ENCODE results near the gene GOLGA6L7.
"Not testable (repeated sequence)": the region's sequence is repeated elsewhere in the genome, so short reads cannot be mapped to it uniquely, and the experiment has no call there.

The GOLGA6L7 gene

GRCh38 chr15:28843520-28843919 lies 4.9 kb downstream of the GOLGA6L7 start:
- DNase-seq: not testable (repeated sequence)

GRCh38 chr15:28842210-28842609 lies 6.2 kb downstream of the GOLGA6L7 start:
- DNase-seq: not testable (repeated sequence)

- not testable (repeated sequence) for DNase-seq
Measured at GRCh38 chr15:28840285-28840684, 8.2 kb downstream of the GOLGA6L7 start.

DNA sequence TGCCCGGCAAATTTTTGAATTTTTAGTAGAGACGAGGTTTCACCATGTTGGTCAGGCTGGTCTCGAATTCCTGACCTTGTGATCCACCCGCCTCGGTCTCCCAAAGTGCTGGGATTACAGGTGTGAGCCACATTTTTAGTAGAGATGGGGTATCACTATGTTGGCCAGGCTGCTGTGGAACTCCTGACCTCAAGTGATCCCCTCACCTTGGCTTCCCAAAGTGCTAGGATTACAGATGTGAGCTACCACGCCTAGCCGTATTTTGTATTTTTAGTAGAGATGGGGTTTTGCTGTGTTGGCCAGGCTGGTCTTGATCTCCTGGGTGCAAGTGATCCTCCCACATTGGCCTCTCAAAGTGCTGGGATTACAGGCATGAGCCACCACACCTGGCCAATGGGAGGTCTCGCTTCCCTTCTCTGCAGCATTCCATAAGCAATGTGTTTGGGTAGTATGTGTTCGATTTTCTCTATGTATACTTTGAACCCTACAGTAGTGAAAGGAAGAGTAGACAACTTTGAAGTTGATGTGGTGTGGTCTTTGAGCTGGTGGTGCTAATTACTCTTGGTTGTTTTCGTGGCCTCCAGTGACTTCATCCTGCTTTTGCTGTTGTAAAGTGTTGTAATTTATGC lies 13.4 kb downstream of the GOLGA6L7 start:
- DNase-seq: not testable (repeated sequence)

GRCh38 chr15:28831897-28832587 lies 16.4 kb downstream of the GOLGA6L7 start:
- peak; percentile 66 for DNase-seq

DNA sequence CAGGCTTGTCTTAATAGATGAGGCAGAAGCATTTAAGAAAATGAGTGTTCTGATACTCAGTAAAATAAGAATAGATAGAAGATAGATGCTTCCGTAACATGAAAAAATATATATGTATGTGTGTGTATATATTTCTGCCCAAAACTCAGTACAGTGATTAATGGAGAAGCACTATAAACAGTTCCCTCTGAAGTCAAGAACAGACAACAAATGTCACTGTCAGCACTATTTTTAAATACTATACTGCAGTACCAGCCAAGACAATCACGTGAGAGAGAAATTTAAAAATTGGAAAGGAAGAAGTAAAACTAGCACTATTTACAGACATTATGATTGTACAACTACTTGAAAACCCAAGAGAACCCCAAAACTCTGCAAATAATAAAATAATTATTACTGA lies 27.0 kb downstream of the GOLGA6L7 start:
- DNase-seq: not testable (repeated sequence)

- DNase-seq: not testable (repeated sequence)
Measured at GRCh38 chr15:28819930-28820295, 28.5 kb downstream of the GOLGA6L7 start.

- not testable (repeated sequence) for DNase-seq
Measured at GRCh38 chr15:28819019-28819929, 29.2 kb downstream of the GOLGA6L7 start.

DNA sequence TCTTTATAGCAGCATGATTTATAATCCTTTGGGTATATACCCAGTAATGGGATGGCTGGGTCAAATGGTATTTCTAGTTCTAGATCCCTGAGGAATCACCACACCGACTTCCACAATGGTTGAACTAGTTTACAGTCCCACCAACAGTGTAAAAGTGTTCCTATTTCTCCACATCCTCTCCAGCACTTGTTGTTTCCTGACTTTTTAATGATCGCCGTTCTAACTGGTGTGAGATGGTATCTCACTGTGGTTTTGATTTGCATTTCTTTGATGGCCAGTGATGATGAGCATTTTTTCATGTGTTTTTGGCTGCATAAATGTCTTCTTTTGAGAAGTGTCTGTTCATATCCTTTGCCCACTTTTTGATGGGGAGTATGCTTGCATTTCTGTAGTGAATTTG lies 30.3 kb downstream of the GOLGA6L7 start:
- DNase-seq: not testable (repeated sequence)

- not testable (repeated sequence) for DNase-seq
Measured at GRCh38 chr15:28814059-28814458, 34.4 kb downstream of the GOLGA6L7 start.

- not testable (repeated sequence) for DNase-seq
Measured at GRCh38 chr15:28813392-28813791, 35.1 kb downstream of the GOLGA6L7 start.

GRCh38 chr15:28811852-28812550 lies 36.4 kb downstream of the GOLGA6L7 start:
- not testable (repeated sequence) for DNase-seq

DNA sequence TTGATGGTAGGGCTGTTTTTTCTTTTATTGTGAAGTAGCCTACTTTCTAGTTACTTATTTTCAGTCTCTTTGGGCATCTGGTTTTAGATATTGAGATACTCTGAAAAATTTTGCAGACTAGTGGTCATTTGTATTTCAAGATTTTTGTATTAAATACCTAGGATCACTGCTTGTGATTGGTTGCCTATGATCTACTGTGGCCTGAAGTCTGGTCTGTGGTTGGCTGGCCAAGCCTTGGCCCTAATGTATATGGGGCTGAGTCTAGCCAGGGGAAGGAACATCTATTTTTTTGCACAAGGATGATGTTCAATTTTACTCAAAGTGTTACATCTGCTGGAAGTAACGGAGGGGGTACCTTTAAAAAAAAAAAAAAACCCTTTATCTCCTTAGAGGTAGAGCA lies 38.0 kb downstream of the GOLGA6L7 start:
- DNase-seq: not testable (repeated sequence)

GRCh38 chr15:28808136-28808535 lies 40.3 kb downstream of the GOLGA6L7 start:
- not testable (repeated sequence) for DNase-seq

- DNase-seq: not testable (repeated sequence)
Measured at GRCh38 chr15:28800366-28800765, 48.1 kb downstream of the GOLGA6L7 start.

- DNase-seq: not testable (repeated sequence)
Measured at GRCh38 chr15:28798234-28798633, 50.2 kb downstream of the GOLGA6L7 start.

DNA sequence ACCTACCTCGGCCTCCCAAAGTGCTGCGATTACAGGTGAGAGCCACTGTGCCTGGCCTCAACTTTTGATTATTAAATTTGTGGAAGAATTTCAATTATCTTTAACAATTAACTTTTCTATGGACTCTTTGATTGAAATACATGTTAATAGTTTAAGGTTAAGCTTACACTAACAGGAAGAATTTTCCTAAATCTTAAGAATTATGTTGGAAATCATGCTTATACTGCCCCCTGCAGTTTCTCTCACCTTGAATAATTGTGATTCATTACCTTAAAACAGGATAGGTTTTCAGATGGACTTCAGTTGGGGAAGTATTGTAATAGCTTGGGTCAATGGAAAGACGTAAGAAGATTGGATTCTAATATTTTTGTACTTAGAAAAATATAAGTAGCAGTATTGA lies 54.2 kb downstream of the GOLGA6L7 start:
- not testable (repeated sequence) for DNase-seq

All from activated CD8-positive, alpha-beta memory T cell treated with anti-CD3 and anti-CD28 coated beads, Interleukin-2, amount 50 U/mL, for 4 hours (primary cell).